Endodermal cell (in vitro differentiated cells): Measurements from ENCODE around the gene ARL9. TPM values are rescaled to one million over a fixed set of nuclear protein-coding genes. Genes with fewer than 3 reads are reported as not detected.

ENCODE experiments used
- DNase-seq: peaks from one replicate; pipeline ENCODE4 v3.0.0-alpha.2; 2017
- H3K27ac ChIP-seq: 2 replicates; pipeline ENCODE4 v1.5.1; 2013; ENCODE audit warnings: mild to moderate bottlenecking, low read depth, low read length, moderate library complexity
- H3K27me3 ChIP-seq: 2 replicates; pipeline ENCODE4 v1.6.1; 2013; ENCODE audit warnings: mild to moderate bottlenecking, low read length, moderate library complexity; ENCODE audit not compliant: insufficient read depth, control insufficient read depth, poor library complexity, severe bottlenecking
- H3K36me3 ChIP-seq: 2 replicates; pipeline ENCODE4 v1.7.0; 2013; ENCODE audit warnings: mild to moderate bottlenecking, low read length, moderate library complexity; ENCODE audit not compliant: control insufficient read depth, insufficient read depth
- H3K4me1 ChIP-seq: one replicate; pipeline ENCODE4 v1.7.0; 2013; ENCODE audit warnings: low read length; ENCODE audit not compliant: control insufficient read depth, insufficient read depth
- H3K4me3 ChIP-seq: 2 replicates; pipeline ENCODE4 v1.5.1; 2013; ENCODE audit warnings: mild to moderate bottlenecking, low read length, moderate library complexity
- H3K9ac ChIP-seq: 2 replicates; pipeline ENCODE4 v1.6.1; 2013; ENCODE audit warnings: mild to moderate bottlenecking, low read length, moderate library complexity; ENCODE audit not compliant: poor library complexity, severe bottlenecking; ENCODE audit errors: extremely low read depth
- H3K9me3 ChIP-seq: 2 replicates; pipeline ENCODE4 v1.6.1; 2013; ENCODE audit warnings: mild to moderate bottlenecking, low read length, moderate library complexity; ENCODE audit not compliant: control insufficient read depth
- H3K27ac Mint-ChIP-seq: 2 replicates; pipeline ENCODE4 v1.8.0; 2020; ENCODE audit warnings: mixed read lengths
- H3K27me3 Mint-ChIP-seq: 2 replicates; pipeline ENCODE4 v1.8.0; 2021; ENCODE audit warnings: mild to moderate bottlenecking, mixed read lengths; ENCODE audit not compliant: insufficient read depth
- H3K36me3 Mint-ChIP-seq: 2 replicates; pipeline ENCODE4 v1.8.0; 2020; ENCODE audit warnings: low read depth, mixed read lengths
- H3K4me1 Mint-ChIP-seq: 2 replicates; pipeline ENCODE4 v1.8.0; 2020; ENCODE audit warnings: mixed read lengths
- H3K4me3 Mint-ChIP-seq: 2 replicates; pipeline ENCODE4 v1.8.0; 2020; ENCODE audit warnings: mild to moderate bottlenecking, moderate library complexity, mixed read lengths
- H3K9me3 Mint-ChIP-seq: 2 replicates; pipeline ENCODE4 v1.8.0; 2020; ENCODE audit warnings: mild to moderate bottlenecking, mixed read lengths
- CTCF ChIP-seq: fragments of 200-600 bp; sonication (generic); conservative IDR thresholded peaks from 2 replicates; pipeline ENCODE4 v1.5.0; 2021; ENCODE audit warnings: antibody characterized with exemption, mild to moderate bottlenecking
- WGBS, 2 experiments: methylation state at CpG; one replicate each; pipeline versions ENCODE4 v1.1.5 to v1.1.7; 2013; ENCODE audit warnings: missing lambda C conversion rate in 2 of 2, mixed read lengths in 1 of 2; ENCODE audit not compliant: insufficient coverage in 1 of 2, insufficient read length in 1 of 2; 5-methylcytosine and 5-hydroxymethylcytosine counted together
- total RNA-seq, 2 donors: library from RNA; stranded (reverse); fragmentation: NEBNext Ultra II Directional in 1 of 2; extraction: Animal tissue kit (Norgen Biotek cat#: 25700) in 1 of 2; gene quantifications; 2 replicates in 1 of 2; 3 replicates in 1 of 2; pipeline ENCODE4 v1.2.1, GENCODE V29; 2021

The ARL9 gene
- total RNA-seq, 2 donors from 2014 or later, result 0.20 TPM; not detected in 1

- no peak overlapping the region for H3K9ac ChIP-seq
- Mint-ChIP-seq H3K36me3 (peaks cover 65% of the 10 kb centered on the region), H3K27me3 (no peaks in the 10 kb centered on the region), H3K4me1 (no peaks in the 10 kb centered on the region), H3K4me3 (no peak overlapping the region), H3K9me3 (no peaks in the 10 kb centered on the region), H3K27ac (no peak overlapping the region)
- 93% methylated on average over 1 to 2 of the region's 3 CpGs for WGBS, 2 experiments
- no peak for TF ChIP-seq CTCF
- H3K36me3 ChIP-seq, result peaks cover 91% of the 10 kb centered on the region
- no peaks in the 10 kb centered on the region for H3K9me3 ChIP-seq
- no peaks in the 10 kb centered on the region for H3K4me1 ChIP-seq
- no peak for DNase-seq
- no peaks in the 10 kb centered on the region for H3K27me3 ChIP-seq
- no peak overlapping the region for H3K27ac ChIP-seq
- H3K4me3 ChIP-seq, result no peak overlapping the region
These were observed 24.9 kb upstream of the ARL9 start for GRCh38 chr4:56480691-56481090.

GRCh38 chr4:56496241-56496640 is 9.3 kb upstream of the ARL9 start:
- H3K9me3 Mint-ChIP-seq, result no peaks in the 10 kb centered on the region
- Histone ChIP-seq H3K4me1 (no peaks in the 10 kb centered on the region), H3K27ac (no peak overlapping the region), H3K4me3 (no peak overlapping the region), H3K9me3 (no peaks in the 10 kb centered on the region), H3K36me3 (peaks cover 63% of the 10 kb centered on the region), H3K27me3 (no peaks in the 10 kb centered on the region), H3K9ac (no peak overlapping the region)
- H3K4me3 Mint-ChIP-seq, result no peak overlapping the region
- no peaks in the 10 kb centered on the region for H3K4me1 Mint-ChIP-seq
- H3K36me3 Mint-ChIP-seq, result peaks cover 72% of the 10 kb centered on the region
- TF ChIP-seq CTCF, result no peak
- no peak for DNase-seq
- H3K27me3 Mint-ChIP-seq, result no peaks in the 10 kb centered on the region
- WGBS, 2 experiments, result 92 to 100% methylated on average over 1 of the region's 1 CpG
- H3K27ac Mint-ChIP-seq, result no peak overlapping the region

- H3K27me3 Mint-ChIP-seq, result peaks cover 27% of the 10 kb centered on the region
- peaks cover 6% of the 10 kb centered on the region for H3K4me1 Mint-ChIP-seq
- no peak for DNase-seq
- no peak for TF ChIP-seq CTCF
- H3K9me3 Mint-ChIP-seq, result no peaks in the 10 kb centered on the region
- H3K4me1 ChIP-seq, result no peaks in the 10 kb centered on the region
- H3K36me3 ChIP-seq, result no peaks in the 10 kb centered on the region
- no peak overlapping the region for H3K27ac ChIP-seq
- H3K9me3 ChIP-seq, result no peaks in the 10 kb centered on the region
- H3K27me3 ChIP-seq, result peaks cover 14% of the 10 kb centered on the region
- H3K9ac ChIP-seq, result no peak overlapping the region
- H3K4me3 Mint-ChIP-seq, result no peak overlapping the region
- no peak overlapping the region for H3K4me3 ChIP-seq
- no peak overlapping the region for H3K27ac Mint-ChIP-seq
- no peaks in the 10 kb centered on the region for H3K36me3 Mint-ChIP-seq
These were observed 5.5 kb downstream of the ARL9 start for GRCh38 chr4:56511098-56511497.
